GM19193 (cell line): ENCODE results near the gene TGFBR1.

Source experiments
- POLR2A ChIP-seq: IDR thresholded peaks from 4 replicates; pipeline ENCODE4 v1.6.1; 2011; ENCODE audit not compliant: insufficient read depth, insufficient read length; ENCODE audit errors: extremely low read depth

Gene TGFBR1

GRCh38 chr9:99071313-99072039 lies 33.4 kb upstream of the TGFBR1 start:
- TF ChIP-seq POLR2A: no peak

- TF ChIP-seq POLR2A: no peak
These were observed 32.9 kb upstream of the TGFBR1 start for GRCh38 chr9:99072040-99072394.

- TF ChIP-seq POLR2A: no peak
These were observed 31.6 kb upstream of the TGFBR1 start for GRCh38 chr9:99073347-99073746.

- TF ChIP-seq POLR2A: no peak
These were observed 30.7 kb upstream of the TGFBR1 start for GRCh38 chr9:99073985-99074901.

- no peak for TF ChIP-seq POLR2A
These were observed 30.0 kb upstream of the TGFBR1 start for GRCh38 chr9:99074902-99075245.

GRCh38 chr9:99075246-99075912 lies 29.5 kb upstream of the TGFBR1 start:
- TF ChIP-seq POLR2A: no peak

- no peak for TF ChIP-seq POLR2A
These were observed 28.9 kb upstream of the TGFBR1 start for GRCh38 chr9:99076030-99076429.

GRCh38 chr9:99076483-99077171 lies 28.3 kb upstream of the TGFBR1 start:
- no peak for TF ChIP-seq POLR2A

- TF ChIP-seq POLR2A: no peak
These were observed 26.2 kb upstream of the TGFBR1 start for GRCh38 chr9:99078717-99079116.

- TF ChIP-seq POLR2A: no peak
These were observed 25.4 kb upstream of the TGFBR1 start for GRCh38 chr9:99079542-99079941.

GRCh38 chr9:99083051-99083450 lies 21.9 kb upstream of the TGFBR1 start:
- no peak for TF ChIP-seq POLR2A

GRCh38 chr9:99085949-99086948 lies 18.7 kb upstream of the TGFBR1 start:
- no peak for TF ChIP-seq POLR2A

GRCh38 chr9:99087462-99087861 lies 17.5 kb upstream of the TGFBR1 start:
- TF ChIP-seq POLR2A: no peak

GRCh38 chr9:99090336-99091130 lies 14.4 kb upstream of the TGFBR1 start:
- no peak for TF ChIP-seq POLR2A
